Activated T-helper 17 cell treated with anti-CD3 and anti-CD28 coated beads, Interleukin-2, amount 50 U/mL, for 72 hours (primary cell): ENCODE measurements around the gene SVIL. TPM values are rescaled to one million over a fixed set of nuclear protein-coding genes. Genes with fewer than 3 reads are reported as not detected.
A peak's percentile ranks its signal among the peaks of the same experiment; 100 is the strongest.
"Not testable (repeated sequence)": the region's sequence is repeated elsewhere in the genome, so short reads cannot be mapped to it uniquely, and the experiment has no call there.

ENCODE experiments used
- ATAC-seq: fragments of 150-1000 bp; cut with Tn5 transposase; replicated peaks from 2 replicates; pipeline ENCODE4 v1.10.0; 2021; ENCODE audit warnings: mild to moderate bottlenecking, moderate library complexity
- H3K27ac Mint-ChIP-seq: one replicate; pipeline ENCODE4 v1.8.0; 2022; ENCODE audit warnings: mixed read lengths
- H3K27me3 Mint-ChIP-seq: one replicate; pipeline ENCODE4 v1.8.0; 2022; ENCODE audit warnings: mixed read lengths
- H3K36me3 Mint-ChIP-seq: one replicate; pipeline ENCODE4 v1.8.0; 2022; ENCODE audit warnings: low read depth, mild to moderate bottlenecking, mixed read lengths
- H3K4me1 Mint-ChIP-seq: one replicate; pipeline ENCODE4 v1.8.0; 2022; ENCODE audit warnings: mixed read lengths
- H3K4me3 Mint-ChIP-seq: one replicate; pipeline ENCODE4 v1.8.0; 2022; ENCODE audit warnings: mild to moderate bottlenecking, mixed read lengths
- H3K9me3 Mint-ChIP-seq: one replicate; pipeline ENCODE4 v1.8.0; 2022; ENCODE audit warnings: mixed read lengths
- total RNA-seq, 2 donors: library from RNA; stranded (reverse); gene quantifications; one replicate each; pipeline ENCODE4 v1.2.3, GENCODE V29; 2022

Gene SVIL
- total RNA-seq, 2 donors from 2014 or later: 10.7 to 16.2 TPM

DNA sequence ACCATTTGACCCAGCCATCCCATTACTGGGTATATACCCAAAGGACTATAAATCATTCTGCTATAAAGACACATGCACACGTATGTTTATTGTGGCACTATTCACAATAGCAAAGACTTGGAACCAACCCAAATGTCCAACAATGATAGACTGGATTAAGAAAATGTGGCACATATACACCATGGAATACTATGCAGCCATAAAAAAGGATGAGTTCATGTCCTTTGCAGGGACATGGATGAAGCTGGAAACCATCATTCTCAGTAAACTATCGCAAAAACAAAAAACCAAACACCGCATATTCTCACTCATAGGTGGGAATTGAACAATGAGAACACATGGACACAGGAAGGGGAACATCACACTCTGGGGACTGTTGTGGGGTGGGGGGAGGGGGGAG is 85.3 kb downstream of the SVIL start:
- not testable (repeated sequence) for H3K9me3 Mint-ChIP-seq, ATAC-seq, H3K27ac Mint-ChIP-seq, H3K27me3 Mint-ChIP-seq, H3K4me1 Mint-ChIP-seq, H3K4me3 Mint-ChIP-seq
- peaks cover 48% of the 10 kb centered on the region for H3K36me3 Mint-ChIP-seq

DNA sequence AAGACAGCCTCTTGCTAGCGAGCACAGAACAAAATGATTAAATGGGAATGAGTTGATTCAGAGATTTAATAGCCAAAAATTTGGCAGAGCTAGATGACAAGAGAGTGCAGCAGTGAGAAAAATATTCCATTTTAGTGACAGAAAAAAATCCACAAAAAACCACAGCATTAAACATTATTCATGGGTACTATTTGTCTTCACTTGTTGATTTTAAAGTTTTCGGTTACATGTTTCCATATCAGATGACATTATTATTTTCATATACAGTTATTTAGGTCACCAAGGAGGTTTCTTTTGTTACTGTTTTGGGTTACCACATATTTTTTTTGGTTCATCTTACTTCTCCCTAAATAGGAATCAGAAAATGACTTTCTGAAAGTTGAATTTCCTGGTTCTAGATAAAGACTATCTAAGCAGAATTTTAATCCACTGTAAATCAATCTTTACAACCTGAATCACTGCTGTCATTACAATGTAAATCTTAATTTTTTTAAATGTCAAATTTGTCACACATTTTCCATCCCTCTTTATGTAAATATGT is 87.9 kb downstream of the SVIL start:
- no peak overlapping the region for H3K27ac Mint-ChIP-seq
- no peaks in the 10 kb centered on the region for H3K9me3 Mint-ChIP-seq
- no peak for ATAC-seq
- no peaks in the 10 kb centered on the region for H3K27me3 Mint-ChIP-seq
- no peak overlapping the region for H3K4me3 Mint-ChIP-seq
- peaks cover 5% of the 10 kb centered on the region for H3K4me1 Mint-ChIP-seq
- peaks cover 31% of the 10 kb centered on the region for H3K36me3 Mint-ChIP-seq

DNA sequence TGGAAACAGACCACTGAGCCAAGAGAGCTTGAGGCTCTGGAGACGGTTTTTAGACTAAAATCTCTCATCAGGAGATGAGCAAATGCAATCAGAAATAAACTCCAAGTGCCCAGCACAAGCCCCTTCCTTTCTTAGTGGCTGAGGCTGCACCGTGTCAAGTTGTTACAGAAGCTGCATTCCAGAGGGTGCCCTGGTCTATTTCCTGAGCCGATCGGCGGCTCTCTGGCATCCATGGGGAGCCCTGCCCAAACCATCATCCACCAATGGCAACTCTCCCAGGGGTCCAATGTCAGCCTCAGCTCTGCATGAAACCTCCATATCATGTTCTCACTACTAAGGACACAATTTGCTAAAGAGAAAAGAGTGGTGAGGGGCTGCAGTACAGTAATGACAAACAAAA is 89.6 kb downstream of the SVIL start:
- H3K4me1 Mint-ChIP-seq: peaks cover 5% of the 10 kb centered on the region

DNA sequence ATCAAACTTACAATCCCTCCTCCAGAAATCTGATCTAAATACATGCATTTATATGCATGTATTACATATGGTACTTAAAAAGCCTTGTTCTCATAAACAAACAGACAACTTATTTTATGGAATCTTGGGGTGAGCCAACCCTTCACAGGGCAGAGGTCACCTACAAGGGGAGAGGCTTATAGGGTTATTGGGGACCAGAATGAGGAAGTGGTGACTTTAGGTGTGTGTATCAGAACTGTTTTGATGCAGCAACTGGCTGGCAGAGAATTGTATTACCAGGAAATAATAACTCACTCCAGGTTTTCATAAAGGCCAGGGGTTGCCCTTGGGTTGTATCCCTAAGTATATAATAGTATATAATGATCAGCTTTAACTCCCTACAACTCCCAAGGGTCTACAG is 91.1 kb downstream of the SVIL start:
- Mint-ChIP-seq H3K27me3 (no peaks in the 10 kb centered on the region), H3K36me3 (peaks cover 14% of the 10 kb centered on the region), H3K9me3 (no peaks in the 10 kb centered on the region), H3K27ac (no peak overlapping the region), H3K4me1 (peaks cover 10% of the 10 kb centered on the region), H3K4me3 (no peak overlapping the region)
- ATAC-seq: no peak

More for the DNA sequence above, 89.6 kb downstream of the SVIL start:
- Mint-ChIP-seq H3K4me3 (no peak overlapping the region), H3K9me3 (no peaks in the 10 kb centered on the region), H3K27ac (no peak overlapping the region), H3K27me3 (no peaks in the 10 kb centered on the region), H3K36me3 (peaks cover 14% of the 10 kb centered on the region)
- ATAC-seq: no peak

DNA sequence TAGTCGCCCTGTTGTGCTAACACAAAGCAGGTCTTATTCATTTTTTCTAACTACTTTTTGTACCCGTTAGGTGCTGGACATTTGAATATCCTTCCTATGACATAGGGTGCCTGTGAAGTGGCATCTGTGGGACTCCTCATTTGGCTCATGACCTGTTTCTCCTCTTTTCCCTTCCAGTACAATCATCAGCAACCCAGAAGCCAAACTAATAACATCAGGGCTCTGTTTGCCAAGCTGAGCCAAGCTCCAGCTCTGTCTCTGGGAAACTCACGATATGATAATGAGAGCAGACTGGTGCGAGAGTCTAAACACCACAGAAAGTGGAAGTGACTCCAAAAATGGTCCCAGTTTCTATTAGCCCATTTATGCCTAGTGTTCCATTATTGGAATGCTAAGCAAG is 92.0 kb downstream of the SVIL start:
- Mint-ChIP-seq H3K27me3 (no peaks in the 10 kb centered on the region), H3K27ac (no peak overlapping the region), H3K36me3 (peaks cover 13% of the 10 kb centered on the region), H3K4me1 (peaks cover 6% of the 10 kb centered on the region), H3K9me3 (no peaks in the 10 kb centered on the region), H3K4me3 (no peak overlapping the region)
- ATAC-seq: no peak

DNA sequence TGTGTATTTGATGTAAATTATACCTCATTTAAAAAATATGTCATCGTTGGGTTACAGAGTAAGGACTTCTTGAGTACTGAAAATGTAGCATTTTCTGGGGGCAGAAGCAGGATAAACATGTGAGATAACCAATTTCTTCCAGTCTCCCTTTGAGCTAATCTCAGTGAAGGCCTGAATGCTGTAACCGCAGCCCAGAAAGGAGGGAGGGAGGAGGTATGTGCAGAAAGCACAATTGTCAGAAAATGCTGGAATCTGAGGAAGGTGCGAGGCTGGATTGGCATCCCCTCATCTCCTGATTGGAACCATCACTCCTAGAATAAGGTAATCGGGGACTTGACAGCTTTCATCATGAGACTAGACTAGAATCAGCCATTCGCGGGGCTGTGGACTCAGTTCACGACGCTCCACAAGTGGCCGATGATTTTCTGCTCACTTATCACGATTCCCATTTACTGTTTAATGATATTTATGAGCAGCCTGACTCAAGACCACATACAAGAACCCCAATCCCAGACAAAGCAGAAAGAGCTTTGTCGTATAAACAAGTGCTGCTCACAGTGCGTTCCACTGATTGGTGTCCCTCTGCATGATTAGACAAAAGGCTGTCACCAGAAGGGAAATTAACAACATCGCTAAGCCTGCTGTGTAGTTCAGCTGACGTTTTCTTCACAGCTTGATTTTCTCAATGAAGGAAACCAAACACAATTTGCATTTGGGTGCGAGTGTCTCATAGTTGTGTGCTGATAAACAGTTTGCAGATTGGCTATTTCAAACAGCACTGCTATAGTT is 93.2 kb downstream of the SVIL start:
- Mint-ChIP-seq H3K27ac (no peak overlapping the region), H3K27me3 (no peaks in the 10 kb centered on the region), H3K4me3 (no peak overlapping the region), H3K9me3 (no peaks in the 10 kb centered on the region), H3K4me1 (peaks cover 6% of the 10 kb centered on the region), H3K36me3 (peaks cover 13% of the 10 kb centered on the region)
- no peak for ATAC-seq

DNA sequence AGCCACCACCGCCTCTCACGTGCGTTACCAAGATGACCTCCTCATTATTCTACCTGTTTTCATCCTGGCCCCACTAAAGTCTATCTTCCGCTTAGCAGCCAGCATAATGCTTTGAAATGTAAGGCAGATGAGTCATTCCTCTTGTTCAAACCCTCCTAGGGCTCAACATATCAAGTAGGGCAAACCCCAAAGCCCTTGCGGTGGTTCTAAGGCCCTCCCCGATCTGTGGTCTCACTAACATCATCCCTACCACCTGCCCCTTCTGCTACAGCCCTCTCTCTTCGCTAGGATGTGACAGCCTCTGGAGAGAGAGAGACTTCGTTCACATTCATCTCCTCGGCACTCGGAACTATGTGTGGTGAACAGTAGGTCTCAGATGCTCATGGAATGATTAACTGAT is 94.8 kb downstream of the SVIL start:
- Mint-ChIP-seq H3K36me3 (peaks cover 13% of the 10 kb centered on the region), H3K9me3 (no peaks in the 10 kb centered on the region), H3K27ac (no peak overlapping the region), H3K27me3 (no peaks in the 10 kb centered on the region), H3K4me3 (no peak overlapping the region), H3K4me1 (peaks cover 6% of the 10 kb centered on the region)
- ATAC-seq: no peak

DNA sequence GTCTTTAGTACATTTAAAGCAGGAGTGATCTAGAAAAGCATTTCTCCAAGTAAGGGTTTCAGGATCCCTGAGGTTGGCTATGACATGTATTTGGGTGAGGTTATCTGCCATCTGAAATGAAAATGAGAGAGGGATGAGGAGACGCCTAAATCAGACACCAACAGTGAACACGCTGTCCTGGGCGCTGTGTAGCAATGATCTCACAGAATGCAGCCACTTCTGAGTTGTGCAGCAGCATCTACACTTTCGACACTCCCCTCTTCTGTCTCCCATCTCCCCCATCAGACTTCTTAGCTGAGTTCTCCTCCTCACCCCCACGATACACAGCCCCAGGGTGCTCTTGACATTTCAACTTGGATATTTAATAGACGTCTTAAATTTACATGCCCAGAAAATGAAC is 95.4 kb downstream of the SVIL start:
- Mint-ChIP-seq H3K4me3 (no peak overlapping the region), H3K36me3 (peaks cover 18% of the 10 kb centered on the region), H3K4me1 (peaks cover 6% of the 10 kb centered on the region), H3K27ac (no peak overlapping the region), H3K27me3 (no peaks in the 10 kb centered on the region), H3K9me3 (no peaks in the 10 kb centered on the region)
- no peak for ATAC-seq

DNA sequence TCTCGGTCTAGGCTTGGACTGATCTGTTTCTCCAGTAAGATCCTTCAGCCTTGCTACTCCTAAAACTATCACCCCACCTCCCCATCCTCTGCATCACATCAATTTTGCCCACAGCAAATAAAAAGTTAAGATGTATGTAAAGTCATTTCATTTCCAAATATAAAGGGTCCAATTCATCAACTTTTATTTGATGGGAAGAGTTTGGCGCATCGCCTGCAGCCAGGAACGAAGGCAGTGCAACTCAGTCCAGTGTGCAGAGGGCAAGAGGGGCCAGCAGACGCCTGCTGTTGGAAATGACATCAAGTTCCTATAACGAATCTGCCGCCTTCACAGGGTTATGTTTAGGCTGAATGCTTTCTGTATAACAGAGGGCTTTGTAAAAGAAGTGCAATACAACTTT is 97.0 kb downstream of the SVIL start:
- H3K4me1 Mint-ChIP-seq: peaks cover 6% of the 10 kb centered on the region
- no peak overlapping the region for H3K27ac Mint-ChIP-seq
- no peaks in the 10 kb centered on the region for H3K9me3 Mint-ChIP-seq
- no peak for ATAC-seq
- no peak overlapping the region for H3K4me3 Mint-ChIP-seq
- peaks cover 18% of the 10 kb centered on the region for H3K36me3 Mint-ChIP-seq
- no peaks in the 10 kb centered on the region for H3K27me3 Mint-ChIP-seq

DNA sequence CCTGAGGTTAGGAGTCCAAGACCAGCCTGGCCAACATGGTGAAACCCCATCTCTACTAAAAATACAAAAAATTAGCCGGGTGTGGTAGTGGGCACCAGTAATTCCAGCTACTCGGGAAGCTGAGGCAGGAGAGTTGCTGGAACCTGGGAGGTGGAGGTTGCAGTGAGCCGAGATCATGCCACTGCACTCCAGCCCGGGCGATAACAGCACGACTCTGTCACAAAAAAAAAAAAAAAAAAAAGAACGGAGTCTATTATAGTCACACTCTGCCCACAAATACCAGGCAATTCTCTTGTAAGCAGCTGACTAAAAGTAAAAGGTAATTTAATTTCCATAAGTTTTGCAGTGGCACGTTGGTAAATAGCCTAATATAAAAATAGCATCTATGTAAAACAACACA is 98.1 kb downstream of the SVIL start:
- H3K27me3 Mint-ChIP-seq, H3K4me1 Mint-ChIP-seq, H3K27ac Mint-ChIP-seq, ATAC-seq, H3K9me3 Mint-ChIP-seq, H3K4me3 Mint-ChIP-seq: not testable (repeated sequence)
- peaks cover 18% of the 10 kb centered on the region for H3K36me3 Mint-ChIP-seq

DNA sequence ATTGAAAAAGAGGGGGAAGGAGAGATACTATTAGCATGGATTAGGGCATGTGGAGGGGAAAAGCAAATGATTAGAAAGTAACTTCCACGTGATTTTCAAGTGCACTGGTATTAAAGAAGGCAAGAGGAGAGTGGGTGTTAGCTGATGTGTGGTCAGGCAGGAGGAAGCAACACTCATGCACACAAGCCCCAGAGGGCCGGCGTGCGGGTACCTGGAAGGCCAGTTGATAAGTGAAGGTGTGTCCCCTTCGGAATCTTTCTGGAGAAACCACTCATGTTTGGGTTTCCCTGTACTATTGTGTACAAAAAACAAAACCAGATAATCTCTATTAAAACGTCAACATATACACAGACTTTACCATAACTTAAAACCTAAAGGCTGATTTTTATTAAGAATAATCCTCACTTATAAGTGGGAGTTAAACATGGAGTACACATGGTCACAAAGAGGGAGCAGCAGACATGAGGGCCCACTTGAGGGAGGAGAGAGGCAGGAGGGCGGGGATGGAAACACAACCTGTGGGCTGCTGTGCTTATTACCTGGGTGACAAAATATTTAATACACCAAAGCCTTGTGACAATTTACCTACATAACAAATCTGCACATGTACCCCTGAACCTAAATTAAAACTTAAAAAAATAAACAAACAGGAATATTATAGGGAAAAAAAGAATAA is 98.9 kb downstream of the SVIL start:
- no peaks in the 10 kb centered on the region for H3K9me3 Mint-ChIP-seq
- ATAC-seq: no peak
- H3K4me1 Mint-ChIP-seq: peaks cover 6% of the 10 kb centered on the region
- no peaks in the 10 kb centered on the region for H3K27me3 Mint-ChIP-seq
- H3K36me3 Mint-ChIP-seq: peaks cover 21% of the 10 kb centered on the region
- H3K4me3 Mint-ChIP-seq: no peak overlapping the region
- peak overlapping the region; percentile 2 for H3K27ac Mint-ChIP-seq

DNA sequence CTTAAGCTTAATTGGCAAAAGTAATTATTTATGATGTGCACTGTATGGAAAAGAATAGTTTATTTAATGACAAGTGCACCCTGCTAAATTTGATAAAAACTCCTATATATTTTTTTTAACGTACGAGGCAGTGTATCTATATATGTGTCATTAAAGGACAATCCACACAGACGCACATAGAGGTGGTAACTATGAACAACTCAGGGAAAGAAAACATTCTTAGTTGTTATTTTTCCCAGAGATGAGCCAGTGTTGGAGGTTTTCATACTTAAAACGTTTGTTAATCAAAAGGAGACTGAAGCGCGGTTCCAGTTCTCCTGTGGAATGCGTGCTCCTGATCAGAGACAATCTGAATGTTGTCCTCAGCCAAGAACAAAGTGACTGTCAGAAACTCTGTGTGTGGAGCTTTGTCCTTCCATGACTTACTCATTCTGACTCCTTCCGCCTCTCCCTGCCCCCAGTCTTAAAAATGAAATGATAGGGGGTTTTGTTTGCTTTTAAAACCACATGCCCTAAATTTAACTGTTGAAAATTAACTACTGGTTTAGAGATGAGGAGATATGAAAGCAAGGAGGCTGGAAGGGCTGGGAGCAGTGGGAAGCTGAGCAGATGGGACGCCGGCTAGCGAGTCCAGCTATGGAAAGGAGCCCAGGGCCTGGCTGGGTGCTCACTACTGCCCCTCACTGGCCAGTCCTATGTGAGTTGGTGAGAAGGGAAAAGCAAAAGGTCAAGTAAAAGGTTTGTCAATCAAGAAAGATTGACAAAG is 99.6 kb downstream of the SVIL start:
- Mint-ChIP-seq H3K36me3 (peaks cover 28% of the 10 kb centered on the region), H3K9me3 (no peaks in the 10 kb centered on the region), H3K27ac (peak overlapping the region; percentile 2), H3K27me3 (no peaks in the 10 kb centered on the region), H3K4me1 (peaks cover 6% of the 10 kb centered on the region), H3K4me3 (no peak overlapping the region)
- no peak for ATAC-seq

DNA sequence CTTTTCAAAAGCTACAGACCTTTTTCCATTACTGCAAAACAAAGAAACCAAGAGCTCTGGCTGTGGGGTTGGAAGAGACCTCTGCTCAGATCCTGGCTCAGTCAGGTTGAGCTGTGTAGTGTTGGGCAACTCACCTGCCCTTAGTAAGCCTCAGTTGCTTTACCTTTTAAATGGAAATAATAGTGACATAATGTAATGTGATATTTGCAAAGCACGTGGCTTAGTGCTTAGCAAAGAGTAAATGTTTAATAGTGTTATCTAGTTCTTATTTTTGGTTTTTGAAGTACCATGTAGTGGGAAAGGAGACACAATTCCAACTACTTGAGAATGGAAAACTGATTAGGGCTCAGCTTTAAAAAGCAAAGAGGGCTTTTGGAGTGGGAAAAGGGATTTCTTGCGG is 100.2 kb downstream of the SVIL start:
- no peak for ATAC-seq
- H3K36me3 Mint-ChIP-seq: peaks cover 27% of the 10 kb centered on the region
- no peaks in the 10 kb centered on the region for H3K27me3 Mint-ChIP-seq
- no peaks in the 10 kb centered on the region for H3K9me3 Mint-ChIP-seq
- no peak overlapping the region for H3K27ac Mint-ChIP-seq
- H3K4me3 Mint-ChIP-seq: no peak overlapping the region
- H3K4me1 Mint-ChIP-seq: peaks cover 1% of the 10 kb centered on the region

DNA sequence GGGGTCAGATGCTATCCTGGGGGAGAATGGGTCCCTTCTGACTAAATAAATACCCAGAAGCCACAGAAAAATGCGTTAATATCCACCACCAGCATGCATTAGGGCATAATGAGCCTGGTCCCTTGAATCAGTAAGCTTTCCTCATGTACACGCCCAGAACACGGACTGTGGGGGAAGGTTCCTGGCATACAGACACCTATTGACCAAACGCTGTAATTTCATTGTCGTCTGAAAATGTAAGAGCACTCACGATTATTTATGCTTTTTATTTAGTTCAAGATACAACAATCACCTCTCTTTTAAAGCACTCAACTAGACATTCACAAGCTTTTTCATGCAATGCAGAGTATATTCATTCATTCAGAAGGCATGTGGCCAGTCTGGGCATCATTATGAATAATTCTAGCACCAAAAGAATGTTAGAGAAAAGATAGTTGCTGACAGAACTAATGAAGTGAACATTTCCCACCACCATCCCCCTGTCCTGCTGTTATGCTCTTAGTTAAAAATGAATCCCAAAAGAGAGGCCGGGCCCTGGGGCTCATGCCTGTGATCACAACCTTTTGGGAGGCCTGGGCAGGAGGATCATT is 101.0 kb downstream of the SVIL start:
- ATAC-seq: no peak
- no peaks in the 10 kb centered on the region for H3K9me3 Mint-ChIP-seq
- no peaks in the 10 kb centered on the region for H3K27me3 Mint-ChIP-seq
- peaks cover 35% of the 10 kb centered on the region for H3K36me3 Mint-ChIP-seq
- H3K4me3 Mint-ChIP-seq: no peak overlapping the region
- no peak overlapping the region for H3K27ac Mint-ChIP-seq
- no peaks in the 10 kb centered on the region for H3K4me1 Mint-ChIP-seq
